SK-N-SH (cell line): ENCODE results near the gene TPBG.

Source experiments
- CTCF ChIP-seq: fragments of 200-600 bp; sonication (generic); IDR thresholded peaks from 2 replicates; pipeline ENCODE4 v1.6.1; 2017; ENCODE audit warnings: antibody characterized with exemption, mild to moderate bottlenecking, moderate library complexity
- EP300 ChIP-seq, 2 experiments: IDR thresholded peaks; 2 replicates each; pipeline versions ENCODE4 v1.4.0 to v1.6.1; 2012; ENCODE audit warnings: borderline replicate concordance in 1 of 2, low read depth in 1 of 2, low read length in 1 of 2
- EZH2phosphoT487 ChIP-seq: fragments of 200-600 bp; sonication (generic); IDR thresholded peaks from 2 replicates; pipeline ENCODE4 v1.6.1; 2017; ENCODE audit warnings: low read depth, mixed run types, mild to moderate bottlenecking, antibody characterized with exemption, moderate library complexity, borderline replicate concordance
- MAX ChIP-seq: IDR thresholded peaks from 2 replicates; pipeline ENCODE4 v1.4.0; 2012; ENCODE audit warnings: low read depth
- NFIC ChIP-seq: IDR thresholded peaks from 2 replicates; pipeline ENCODE4 v1.4.0; 2012; ENCODE audit warnings: borderline replicate concordance
- POLR2AphosphoS5 ChIP-seq: IDR thresholded peaks from 2 replicates; pipeline ENCODE4 v1.6.1; 2012; ENCODE audit warnings: low read depth, low read length
- RCOR1 ChIP-seq: fragments of 150-350 bp; IDR thresholded peaks from 2 replicates; pipeline ENCODE4 v1.6.1; 2017; ENCODE audit warnings: antibody characterized with exemption, low read length
- SIN3A ChIP-seq: IDR thresholded peaks from 2 replicates; pipeline ENCODE4 v1.6.1; 2012; ENCODE audit warnings: low read depth, mild to moderate bottlenecking, low read length, moderate library complexity, borderline replicate concordance
- SMC3 ChIP-seq: IDR thresholded peaks from 2 replicates; pipeline ENCODE4 v1.6.1; 2012; ENCODE audit warnings: low read depth, low read length, improper control_type of control experiment
- TAF1 ChIP-seq: IDR thresholded peaks from 2 replicates; pipeline ENCODE4 v1.6.1; 2012; ENCODE audit warnings: low read depth, mild to moderate bottlenecking, low read length, moderate library complexity, borderline replicate concordance
- USF1 ChIP-seq: IDR thresholded peaks from 2 replicates; pipeline ENCODE4 v1.4.0; 2012; ENCODE audit warnings: low read depth, borderline replicate concordance

- TF ChIP-seq CTCF: peak; percentile 32
- TF ChIP-seq SIN3A: no peak
- peak; percentile 42 for TF ChIP-seq SMC3
- TF ChIP-seq USF1: no peak
- no peak for TF ChIP-seq TAF1
- TF ChIP-seq NFIC: no peak
- no peak for TF ChIP-seq EP300 (IDR thresholded peaks at IDR 0.05; ENCODE audit: borderline replicate concordance in 1 of 2, low read depth in 1 of 2, low read length in 1 of 2)
- no peak for TF ChIP-seq MAX
- TF ChIP-seq RCOR1: no peak
- no peak for TF ChIP-seq EZH2phosphoT487
- TF ChIP-seq POLR2AphosphoS5: no peak
Measured at GRCh38 chr6:82331031-82331773, 32.4 kb upstream of the TPBG start.
